Medulla oblongata (tissue), 1 donor: ENCODE data around the gene GAS7.

Source experiments
- DNase-seq: peaks from one replicate; pipeline ENCODE4 v3.0.0-alpha.2; 2015; ENCODE audit errors: extremely low spot score

GAS7 gene

GRCh38 chr17:10135539-10136257 is 62.7 kb downstream of the GAS7 start:
- DNase-seq, result peak; percentile 38

GRCh38 chr17:10130677-10131076 is 67.7 kb downstream of the GAS7 start:
- DNase-seq, result no peak

DNA sequence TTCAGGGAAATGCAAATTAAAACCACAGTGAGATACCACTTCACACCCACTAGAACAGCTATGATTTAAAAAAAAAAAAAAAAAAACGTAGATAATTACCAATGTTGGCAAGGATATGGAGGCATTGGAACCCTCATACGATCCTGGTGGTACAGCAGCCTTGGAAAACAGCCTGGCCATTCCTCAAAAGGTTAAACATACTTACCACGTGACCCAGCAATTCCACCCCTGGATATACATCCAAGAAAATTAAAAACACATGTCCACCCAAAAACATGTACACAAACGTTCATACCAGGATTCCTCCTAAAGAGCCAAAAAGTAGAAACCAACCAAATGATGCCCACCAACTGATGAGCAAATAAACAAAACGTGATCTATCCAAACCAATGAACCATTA is 68.1 kb downstream of the GAS7 start:
- DNase-seq, result no peak

DNA sequence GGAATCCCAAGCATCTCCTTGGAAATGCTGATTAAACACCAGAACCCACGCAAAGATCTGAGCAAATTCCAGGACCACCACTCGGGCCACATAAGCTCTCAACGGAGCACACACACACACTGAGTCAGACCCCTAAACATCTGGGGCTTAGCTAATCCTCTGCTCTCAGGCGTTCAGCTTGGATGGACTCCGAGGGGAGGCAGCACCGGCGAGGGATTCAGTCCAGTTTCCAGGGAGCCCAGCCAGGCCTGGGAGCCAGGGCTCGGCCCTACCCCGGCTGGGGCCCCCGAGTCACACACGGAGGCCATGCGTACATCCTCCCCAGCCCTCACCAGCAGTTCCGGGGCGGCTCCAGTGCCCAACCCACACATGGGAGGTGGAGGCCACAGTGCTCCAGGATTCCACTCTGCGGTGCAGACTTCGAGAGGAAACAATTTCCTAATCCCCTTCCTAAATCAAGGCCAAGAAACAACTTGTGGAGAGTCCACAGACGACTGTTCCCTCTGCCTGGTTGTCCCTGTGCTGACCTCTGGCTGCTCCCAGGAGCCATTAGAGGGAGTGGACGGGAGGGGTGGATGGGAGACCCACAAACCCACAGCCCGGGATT is 70.5 kb downstream of the GAS7 start:
- peak; percentile 29 for DNase-seq

- peak; percentile 17 for DNase-seq
These were observed 71.5 kb downstream of the GAS7 start for GRCh38 chr17:10126616-10127501.

DNA sequence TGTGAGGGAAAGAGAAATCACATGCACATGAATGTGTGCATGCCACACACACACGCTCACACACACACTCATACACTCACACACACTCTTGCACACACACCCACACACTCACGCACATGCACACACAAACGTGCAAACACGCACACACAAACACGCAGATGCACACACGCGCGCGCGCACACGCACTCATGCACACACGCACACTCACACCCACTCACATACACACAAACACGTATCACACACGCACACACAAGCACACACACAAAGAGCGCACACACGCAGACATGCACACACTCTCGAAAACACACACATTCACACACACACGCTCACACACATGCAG is 72.2 kb downstream of the GAS7 start:
- DNase-seq, result no peak

- no peak for DNase-seq
These were observed 72.7 kb downstream of the GAS7 start for GRCh38 chr17:10125531-10126275.

- no peak for DNase-seq
These were observed 75.3 kb downstream of the GAS7 start for GRCh38 chr17:10123093-10123492.

GRCh38 chr17:10121971-10122707 is 76.3 kb downstream of the GAS7 start:
- no peak for DNase-seq

DNA sequence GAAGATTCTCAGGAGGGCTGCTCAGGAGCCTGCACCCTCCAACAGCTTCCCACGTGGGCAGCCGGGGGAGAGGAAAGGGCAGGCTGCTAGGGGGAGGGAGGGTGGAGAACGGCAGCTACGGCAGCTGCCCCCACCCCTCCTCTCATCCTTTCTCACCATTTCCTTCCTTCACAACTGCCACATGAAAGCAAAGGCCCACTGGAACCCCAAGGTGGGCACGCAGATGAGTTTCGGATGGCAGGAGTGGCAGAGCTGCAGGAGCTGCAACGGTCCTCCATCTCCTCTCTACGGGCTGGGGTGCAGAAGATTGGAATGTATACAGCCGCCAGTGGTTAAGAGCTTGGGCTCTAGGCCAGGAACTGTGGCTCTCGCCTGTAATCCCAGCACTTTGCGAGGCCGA is 77.7 kb downstream of the GAS7 start:
- no peak for DNase-seq

GRCh38 chr17:10120109-10120485 is 78.3 kb downstream of the GAS7 start:
- peak; percentile 57 for DNase-seq

GRCh38 chr17:10119203-10120108 is 79.0 kb downstream of the GAS7 start:
- peak; percentile 61 for DNase-seq

DNA sequence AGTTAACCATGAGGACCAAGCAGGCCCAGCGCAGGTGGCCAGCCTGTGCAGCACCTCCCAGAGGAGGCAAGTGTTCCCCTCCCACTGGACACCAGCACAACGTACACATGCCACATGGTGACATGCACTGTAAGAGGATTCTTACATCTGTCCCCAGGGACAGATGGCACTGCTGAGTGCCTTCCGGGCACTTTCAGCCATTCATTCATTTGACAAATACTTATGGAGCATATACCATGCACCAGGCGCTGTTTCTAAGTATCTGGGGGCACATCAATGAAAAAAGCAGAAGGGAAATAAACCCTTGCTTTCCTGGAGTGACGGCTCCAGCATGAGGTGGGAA is 79.6 kb downstream of the GAS7 start:
- DNase-seq, result no peak

DNA sequence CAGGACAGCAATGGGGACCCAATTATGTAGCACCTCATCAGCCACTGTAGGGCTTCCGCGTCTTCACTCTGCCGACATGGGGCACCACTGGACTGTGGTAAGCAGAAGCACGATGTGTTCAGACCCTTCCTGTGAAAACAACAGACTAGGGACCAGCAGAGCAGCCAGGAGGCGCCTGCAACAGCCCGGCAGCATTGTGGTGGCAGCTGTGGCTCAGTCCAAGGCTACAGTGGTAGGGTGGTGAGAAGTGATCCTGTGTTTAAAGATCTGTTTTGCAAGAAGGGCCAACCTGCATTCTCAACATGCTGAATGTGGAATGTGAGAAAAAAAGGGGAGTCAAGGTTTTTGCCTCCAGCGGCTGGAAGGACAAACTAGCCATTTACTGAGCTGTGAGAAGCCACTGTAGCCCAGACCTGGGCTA is 80.8 kb downstream of the GAS7 start:
- DNase-seq, result peak; percentile 79

DNA sequence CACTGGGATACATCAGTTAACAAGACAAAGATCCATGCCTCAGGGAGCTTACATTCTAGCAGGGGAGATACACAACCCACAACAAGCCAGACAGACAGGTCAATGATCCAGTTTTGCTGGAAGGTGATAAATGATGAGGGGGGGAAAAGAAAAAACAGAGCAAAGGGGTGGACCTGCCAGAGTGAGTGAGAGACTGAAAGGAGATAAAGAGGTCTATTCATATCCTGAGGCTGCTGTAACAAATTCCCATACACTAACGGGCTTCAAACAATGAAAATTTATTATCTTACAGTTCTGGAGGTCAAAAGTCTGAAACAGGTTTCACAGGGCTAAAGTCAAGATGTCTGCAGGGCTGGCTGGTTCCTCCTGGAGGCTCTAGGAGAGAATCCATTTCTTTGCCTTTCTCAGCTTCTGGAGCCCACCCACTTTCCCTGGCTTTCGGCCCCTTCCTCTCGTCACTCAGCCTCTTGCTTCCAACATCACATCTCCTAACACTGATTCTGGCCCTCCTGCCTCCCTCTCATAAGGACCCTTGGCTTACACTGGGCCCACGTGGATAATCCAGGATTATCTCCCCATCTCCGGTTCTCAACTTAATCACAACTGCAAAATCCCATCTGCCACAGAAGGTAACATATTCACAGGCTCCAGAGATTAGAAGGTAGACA is 81.5 kb downstream of the GAS7 start:
- DNase-seq, result no peak

GRCh38 chr17:10116267-10116666 is 82.1 kb downstream of the GAS7 start:
- no peak for DNase-seq

DNA sequence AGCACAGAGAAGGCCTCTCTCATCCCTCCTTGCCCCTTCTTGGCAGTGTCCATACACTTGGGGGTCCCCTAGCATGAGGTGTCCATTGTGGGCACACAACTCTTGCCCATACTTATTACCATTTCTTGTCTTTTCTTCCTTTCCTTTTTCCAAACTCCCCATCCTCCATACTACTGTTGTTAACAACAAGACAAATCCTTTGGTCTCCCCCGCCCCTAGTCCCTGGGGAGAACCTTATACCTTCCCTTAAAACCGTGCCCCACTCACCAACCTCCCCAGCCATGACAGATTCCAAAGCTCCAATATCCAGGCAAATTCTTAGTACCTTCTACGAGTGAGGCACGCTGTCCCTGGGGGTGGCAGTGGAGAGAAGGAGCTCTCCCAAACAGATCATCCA is 82.9 kb downstream of the GAS7 start:
- no peak for DNase-seq

DNA sequence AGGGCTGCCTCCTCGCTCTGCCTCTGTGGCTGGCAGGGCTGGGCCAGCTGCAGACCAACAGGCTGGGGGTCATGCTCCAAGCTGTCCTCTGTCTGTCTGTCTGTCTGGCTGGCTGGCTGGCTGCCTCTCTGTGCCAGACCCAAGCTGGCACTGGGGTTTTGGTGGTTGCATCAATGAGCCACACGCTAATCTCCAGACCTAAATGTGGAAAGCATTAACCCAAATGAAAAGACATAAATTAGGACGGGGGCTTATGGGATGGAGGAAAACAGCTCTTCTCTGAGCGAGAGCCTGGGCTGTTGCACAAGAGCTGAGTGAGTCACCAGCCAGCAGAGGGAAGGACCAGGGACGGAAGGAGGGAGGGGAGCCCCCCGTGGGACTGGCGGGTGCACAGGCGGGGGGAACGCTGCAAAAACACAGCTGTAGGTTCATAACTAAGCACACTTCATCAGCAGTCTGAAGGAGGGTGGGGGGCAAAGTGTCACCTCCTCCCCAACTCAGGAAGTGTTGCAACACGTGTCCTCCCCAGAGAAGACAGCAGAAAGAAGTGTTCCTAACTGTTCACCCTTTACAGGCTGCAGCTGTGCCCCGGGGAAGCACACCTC is 83.4 kb downstream of the GAS7 start:
- DNase-seq, result peak; percentile 84

DNA sequence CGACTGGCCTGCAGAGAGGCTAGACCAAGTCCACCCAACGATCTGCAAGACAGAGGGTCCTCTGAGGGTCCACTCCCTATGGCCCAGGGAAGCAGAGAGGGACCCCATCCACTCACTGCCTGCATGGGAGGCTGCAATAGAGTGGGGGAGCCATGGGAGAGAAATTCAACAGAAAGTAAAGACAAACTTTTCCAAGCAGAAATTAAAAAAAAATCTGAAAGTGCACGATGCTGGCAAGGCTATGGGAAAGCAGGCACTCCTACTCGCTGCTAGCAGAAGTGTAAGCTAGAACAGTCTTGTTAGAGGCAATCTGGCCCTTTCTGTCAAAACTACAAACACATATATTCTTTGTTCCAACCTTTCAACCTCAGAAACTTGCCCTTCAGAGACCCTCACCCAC is 85.4 kb downstream of the GAS7 start:
- DNase-seq, result no peak
